KBM-7 (cell line): ENCODE results near the gene MINDY1.

ENCODE experiments used
- DNase-seq: peaks from one replicate; pipeline ENCODE4 v3.0.0-alpha.2; 2015
- in situ Hi-C: fragments of 300-500 bp; cut with MboI; formaldehyde crosslinking; loops from 2 replicates; pipeline ENCODE4 v1.14.3; 2020; ENCODE audit warnings: low sequenced_read_pairs, low pct_unique_long_range_greater_than_20kb, mixed read lengths

MINDY1 gene

GRCh38 chr1:150971583-150972416 is 34.9 kb downstream of the MINDY1 start:
- no peak for DNase-seq
- in situ Hi-C loops, result no loop called here

GRCh38 chr1:150970808-150971582 is 35.7 kb downstream of the MINDY1 start:
- DNase-seq, result no peak
- in situ Hi-C loops, result no loop called here

- no peak for DNase-seq
These were observed 37.1 kb downstream of the MINDY1 start for GRCh38 chr1:150969626-150970025.

GRCh38 chr1:150968491-150968890 is 38.2 kb downstream of the MINDY1 start:
- in situ Hi-C loops, result no loop called here
- DNase-seq, result no peak

More at GRCh38 chr1:150969626-150970025, 37.1 kb downstream of the MINDY1 start:
- in situ Hi-C loops, result no loop called here

GRCh38 chr1:150967936-150968335 is 38.8 kb downstream of the MINDY1 start:
- in situ Hi-C loops, result no loop called here

GRCh38 chr1:150966011-150966410 is 40.7 kb downstream of the MINDY1 start:
- DNase-seq, result no peak
- in situ Hi-C loops, result no loop called here

More at GRCh38 chr1:150967936-150968335, 38.8 kb downstream of the MINDY1 start:
- DNase-seq, result no peak

GRCh38 chr1:150965605-150966004 is 41.1 kb downstream of the MINDY1 start:
- in situ Hi-C loops, result no loop called here
- no peak for DNase-seq

- in situ Hi-C loops, result no loop called here
- DNase-seq, result no peak
These were observed 42.6 kb downstream of the MINDY1 start for GRCh38 chr1:150964164-150964489.

GRCh38 chr1:150963321-150964163 is 43.2 kb downstream of the MINDY1 start:
- no peak for DNase-seq
- in situ Hi-C loops, result no loop called here

- in situ Hi-C loops, result no loop called here
- DNase-seq, result no peak
These were observed 44.9 kb downstream of the MINDY1 start for GRCh38 chr1:150961756-150962155.

- in situ Hi-C loops, result no loop called here
- DNase-seq, result no peak
These were observed 46.1 kb downstream of the MINDY1 start for GRCh38 chr1:150960646-150961045.

- in situ Hi-C loops, result no loop called here
- no peak for DNase-seq
These were observed 49.0 kb downstream of the MINDY1 start for GRCh38 chr1:150957666-150958065.

GRCh38 chr1:150955280-150955679 is 51.4 kb downstream of the MINDY1 start:
- in situ Hi-C loops, result no loop called here

GRCh38 chr1:150954708-150955107 is 52.0 kb downstream of the MINDY1 start:
- DNase-seq, result no peak
- in situ Hi-C loops, result no loop called here

More at GRCh38 chr1:150955280-150955679, 51.4 kb downstream of the MINDY1 start:
- no peak for DNase-seq
